H1 (cell line): Measurements from ENCODE around the gene DNAJC16. TPM values are rescaled to one million over a fixed set of nuclear protein-coding genes. Genes with fewer than 3 reads are reported as not detected.

Experiments used
- BACH1 ChIP-seq: IDR thresholded peaks from 2 replicates; pipeline ENCODE4 v1.6.1; 2012; ENCODE audit warnings: low read length, improper control_type of control experiment
- BCL11A ChIP-seq, 2 experiments: IDR thresholded peaks; one replicate each; pipeline ENCODE4 v1.6.1; 2011; ENCODE audit warnings: low read depth in 2 of 2, low read length in 2 of 2, mild to moderate bottlenecking in 2 of 2
- HDAC2 ChIP-seq, 2 experiments: fragments of 300-600 bp in 1 of 2; sonication (generic) in 1 of 2; IDR thresholded peaks; 2 replicates each; pipeline ENCODE4 v1.6.1; 2011 to 2012; ENCODE audit warnings: low read depth in 2 of 2, low read length in 2 of 2, mild to moderate bottlenecking in 2 of 2, moderate library complexity in 2 of 2, borderline replicate concordance in 1 of 2, inconsistent platforms in 1 of 2
- JUND ChIP-seq: IDR thresholded peaks from 2 replicates; pipeline ENCODE4 v1.6.1; 2011; ENCODE audit warnings: mild to moderate bottlenecking, improper control_type of control experiment, low read length
- POLR2A ChIP-seq, 2 experiments: IDR thresholded peaks; 1 replicate in 1 of 2; 2 replicates in 1 of 2; pipeline ENCODE4 v1.6.1; 2011; ENCODE audit warnings: low read depth in 2 of 2, low read length in 2 of 2, mild to moderate bottlenecking in 2 of 2; ENCODE audit errors: control extremely low read depth in 1 of 2
- RFX5 ChIP-seq: IDR thresholded peaks from 2 replicates; pipeline ENCODE4 v1.6.1; 2011; ENCODE audit warnings: low read depth, low read length, improper control_type of control experiment, borderline replicate concordance
- RNF2 ChIP-seq: fragments of 200-900, 300-1000 bp; sonication (generic); IDR thresholded peaks from 2 replicates; pipeline ENCODE4 v1.7.1; 2016; ENCODE audit warnings: borderline replicate concordance, low read depth, mild to moderate bottlenecking, antibody characterized with exemption, low read length; ENCODE audit not compliant: poor library complexity, severe bottlenecking; ENCODE audit errors: missing control alignments
- SIRT6 ChIP-seq: IDR thresholded peaks from one replicate; pipeline ENCODE4 v1.7.1; 2012; ENCODE audit warnings: low read length, inconsistent platforms
- SUZ12 ChIP-seq: fragments of 200-600 bp; sonication (generic); IDR thresholded peaks from 2 replicates; pipeline ENCODE4 v1.6.1; 2012; ENCODE audit warnings: mild to moderate bottlenecking, inconsistent platforms, low read length, moderate library complexity, mixed read lengths
- TEAD4 ChIP-seq: IDR thresholded peaks from 2 replicates; pipeline ENCODE4 v1.6.1; 2012; ENCODE audit warnings: low read depth, low read length, inconsistent platforms, mixed read lengths
- ZNF274 ChIP-seq: IDR thresholded peaks from 2 replicates; pipeline ENCODE4 v1.7.0; 2012; ENCODE audit warnings: low read length, borderline replicate concordance; ENCODE audit errors: extremely low read depth
- polyA plus RNA-seq, 7 experiments: library from polyadenylated mRNA; depleted of rRNA in 3 of 7; stranded (reverse) in 5 of 7; unstranded in 2 of 7; fragments of >200 nt in 5 of 7; fragments of 200-250 nt in 2 of 7; gene quantifications; 1 replicate in 5 of 7; 2 replicates in 1 of 7; 4 replicates in 1 of 7; pipeline versions ENCODE4 v1.2.1 to v1.2.3, GENCODE V29; 2011 to 2013; ENCODE audit warnings: missing spikeins in 2 of 7, mixed read lengths in 2 of 7
- total RNA-seq: library from RNA; stranded (reverse); fragmentation: NEBNext Ultra II Directional; extraction: Animal tissue kit (Norgen Biotek cat#: 25700); gene quantifications from 2 replicates; pipeline ENCODE4 v1.2.1, GENCODE V29; 2021
- TF ChIP-seq, protein P1 (sequence below): fragments of 300-600 bp; sonication (generic); IDR thresholded peaks from 2 replicates; pipeline ENCODE4 v1.7.1; 2012; ENCODE audit warnings: low read length, moderate library complexity, mild to moderate bottlenecking, inconsistent platforms; ENCODE audit not compliant: insufficient replicate concordance

DNAJC16 gene
- total and polyA plus RNA-seq, 2 of the 8 experiments (the other 6 are each of a cell fraction or from before 2014, with no cell fraction given), result 7.9 to 23.3 TPM

DNA sequence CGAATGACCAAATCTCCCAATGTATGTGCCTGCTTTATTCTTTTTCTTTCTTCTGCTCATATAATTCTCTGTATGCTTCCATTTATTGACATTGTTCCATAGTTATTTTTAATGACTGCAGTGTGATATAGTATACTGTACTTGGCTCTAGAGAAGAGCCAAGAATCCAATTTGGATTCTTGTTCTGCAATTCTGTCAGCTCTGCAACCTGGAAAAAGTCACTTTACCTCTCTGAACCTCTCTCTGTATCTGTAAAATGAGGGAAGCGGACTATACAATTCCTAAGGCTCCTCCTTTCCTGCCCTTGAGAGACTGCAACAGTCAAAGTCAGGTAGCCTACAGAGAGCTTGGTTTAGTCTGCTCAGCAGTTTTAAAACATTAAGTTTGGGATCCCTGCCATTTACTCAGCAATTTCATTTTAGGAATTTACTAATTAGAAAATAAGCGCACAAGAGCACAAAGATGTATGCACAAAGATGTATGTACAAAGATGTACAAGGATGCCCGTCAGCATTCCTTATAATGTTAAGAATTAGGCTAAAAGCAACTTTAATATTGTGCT lies 14.7 kb downstream of the DNAJC16 start (continued):
- TF ChIP-seq, protein P1, sequence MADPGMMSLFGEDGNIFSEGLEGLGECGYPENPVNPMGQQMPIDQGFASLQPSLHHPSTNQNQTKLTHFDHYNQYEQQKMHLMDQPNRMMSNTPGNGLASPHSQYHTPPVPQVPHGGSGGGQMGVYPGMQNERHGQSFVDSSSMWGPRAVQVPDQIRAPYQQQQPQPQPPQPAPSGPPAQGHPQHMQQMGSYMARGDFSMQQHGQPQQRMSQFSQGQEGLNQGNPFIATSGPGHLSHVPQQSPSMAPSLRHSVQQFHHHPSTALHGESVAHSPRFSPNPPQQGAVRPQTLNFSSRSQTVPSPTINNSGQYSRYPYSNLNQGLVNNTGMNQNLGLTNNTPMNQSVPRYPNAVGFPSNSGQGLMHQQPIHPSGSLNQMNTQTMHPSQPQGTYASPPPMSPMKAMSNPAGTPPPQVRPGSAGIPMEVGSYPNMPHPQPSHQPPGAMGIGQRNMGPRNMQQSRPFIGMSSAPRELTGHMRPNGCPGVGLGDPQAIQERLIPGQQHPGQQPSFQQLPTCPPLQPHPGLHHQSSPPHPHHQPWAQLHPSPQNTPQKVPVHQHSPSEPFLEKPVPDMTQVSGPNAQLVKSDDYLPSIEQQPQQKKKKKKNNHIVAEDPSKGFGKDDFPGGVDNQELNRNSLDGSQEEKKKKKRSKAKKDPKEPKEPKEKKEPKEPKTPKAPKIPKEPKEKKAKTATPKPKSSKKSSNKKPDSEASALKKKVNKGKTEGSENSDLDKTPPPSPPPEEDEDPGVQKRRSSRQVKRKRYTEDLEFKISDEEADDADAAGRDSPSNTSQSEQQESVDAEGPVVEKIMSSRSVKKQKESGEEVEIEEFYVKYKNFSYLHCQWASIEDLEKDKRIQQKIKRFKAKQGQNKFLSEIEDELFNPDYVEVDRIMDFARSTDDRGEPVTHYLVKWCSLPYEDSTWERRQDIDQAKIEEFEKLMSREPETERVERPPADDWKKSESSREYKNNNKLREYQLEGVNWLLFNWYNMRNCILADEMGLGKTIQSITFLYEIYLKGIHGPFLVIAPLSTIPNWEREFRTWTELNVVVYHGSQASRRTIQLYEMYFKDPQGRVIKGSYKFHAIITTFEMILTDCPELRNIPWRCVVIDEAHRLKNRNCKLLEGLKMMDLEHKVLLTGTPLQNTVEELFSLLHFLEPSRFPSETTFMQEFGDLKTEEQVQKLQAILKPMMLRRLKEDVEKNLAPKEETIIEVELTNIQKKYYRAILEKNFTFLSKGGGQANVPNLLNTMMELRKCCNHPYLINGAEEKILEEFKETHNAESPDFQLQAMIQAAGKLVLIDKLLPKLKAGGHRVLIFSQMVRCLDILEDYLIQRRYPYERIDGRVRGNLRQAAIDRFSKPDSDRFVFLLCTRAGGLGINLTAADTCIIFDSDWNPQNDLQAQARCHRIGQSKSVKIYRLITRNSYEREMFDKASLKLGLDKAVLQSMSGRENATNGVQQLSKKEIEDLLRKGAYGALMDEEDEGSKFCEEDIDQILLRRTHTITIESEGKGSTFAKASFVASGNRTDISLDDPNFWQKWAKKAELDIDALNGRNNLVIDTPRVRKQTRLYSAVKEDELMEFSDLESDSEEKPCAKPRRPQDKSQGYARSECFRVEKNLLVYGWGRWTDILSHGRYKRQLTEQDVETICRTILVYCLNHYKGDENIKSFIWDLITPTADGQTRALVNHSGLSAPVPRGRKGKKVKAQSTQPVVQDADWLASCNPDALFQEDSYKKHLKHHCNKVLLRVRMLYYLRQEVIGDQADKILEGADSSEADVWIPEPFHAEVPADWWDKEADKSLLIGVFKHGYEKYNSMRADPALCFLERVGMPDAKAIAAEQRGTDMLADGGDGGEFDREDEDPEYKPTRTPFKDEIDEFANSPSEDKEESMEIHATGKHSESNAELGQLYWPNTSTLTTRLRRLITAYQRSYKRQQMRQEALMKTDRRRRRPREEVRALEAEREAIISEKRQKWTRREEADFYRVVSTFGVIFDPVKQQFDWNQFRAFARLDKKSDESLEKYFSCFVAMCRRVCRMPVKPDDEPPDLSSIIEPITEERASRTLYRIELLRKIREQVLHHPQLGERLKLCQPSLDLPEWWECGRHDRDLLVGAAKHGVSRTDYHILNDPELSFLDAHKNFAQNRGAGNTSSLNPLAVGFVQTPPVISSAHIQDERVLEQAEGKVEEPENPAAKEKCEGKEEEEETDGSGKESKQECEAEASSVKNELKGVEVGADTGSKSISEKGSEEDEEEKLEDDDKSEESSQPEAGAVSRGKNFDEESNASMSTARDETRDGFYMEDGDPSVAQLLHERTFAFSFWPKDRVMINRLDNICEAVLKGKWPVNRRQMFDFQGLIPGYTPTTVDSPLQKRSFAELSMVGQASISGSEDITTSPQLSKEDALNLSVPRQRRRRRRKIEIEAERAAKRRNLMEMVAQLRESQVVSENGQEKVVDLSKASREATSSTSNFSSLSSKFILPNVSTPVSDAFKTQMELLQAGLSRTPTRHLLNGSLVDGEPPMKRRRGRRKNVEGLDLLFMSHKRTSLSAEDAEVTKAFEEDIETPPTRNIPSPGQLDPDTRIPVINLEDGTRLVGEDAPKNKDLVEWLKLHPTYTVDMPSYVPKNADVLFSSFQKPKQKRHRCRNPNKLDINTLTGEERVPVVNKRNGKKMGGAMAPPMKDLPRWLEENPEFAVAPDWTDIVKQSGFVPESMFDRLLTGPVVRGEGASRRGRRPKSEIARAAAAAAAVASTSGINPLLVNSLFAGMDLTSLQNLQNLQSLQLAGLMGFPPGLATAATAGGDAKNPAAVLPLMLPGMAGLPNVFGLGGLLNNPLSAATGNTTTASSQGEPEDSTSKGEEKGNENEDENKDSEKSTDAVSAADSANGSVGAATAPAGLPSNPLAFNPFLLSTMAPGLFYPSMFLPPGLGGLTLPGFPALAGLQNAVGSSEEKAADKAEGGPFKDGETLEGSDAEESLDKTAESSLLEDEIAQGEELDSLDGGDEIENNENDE, result no peak
- TF ChIP-seq POLR2A (IDR thresholded peaks at IDR 0.05; ENCODE audit: control extremely low read depth in 1 of 2, low read depth in 2 of 2, low read length in 2 of 2) (no peak), BCL11A (IDR thresholded peaks at IDR 0.05; ENCODE audit: low read depth in 2 of 2, low read length in 2 of 2) (no peak), TEAD4 (no peak), ZNF274 (no peak), BACH1 (no peak), JUND (no peak), HDAC2 (IDR thresholded peaks at IDR 0.05; ENCODE audit: borderline replicate concordance in 1 of 2, low read depth in 2 of 2, low read length in 2 of 2) (no peak), SIRT6 (no peak), RFX5 (no peak), SUZ12 (no peak), RNF2 (no peak)
